ENCODE measurements around the gene ADAM10. TPM values are rescaled to one million over a fixed set of nuclear protein-coding genes. Genes with fewer than 3 reads are reported as not detected.
A peak's percentile ranks its signal among the peaks of the same experiment; 100 is the strongest.
"Not testable (repeated sequence)": the region's sequence is repeated elsewhere in the genome, so short reads cannot be mapped to it uniquely, and the experiment has no call there.

Gene ADAM10
- 100 to 1,000 TPM; 227 to 249 (median 243) TPM for polyA plus RNA-seq (ENCODE audit: insufficient read length in 3 of 3)
- long read RNA-seq, donor 1, full-length matches to known transcripts = 15 of 24 reads
- long read RNA-seq, donor 1, partial matches to known transcripts = 9 of 24 reads
- long read RNA-seq, donor 1, other reads (novel, unspliced or antisense) = 0 of 24 reads
- long read RNA-seq, donor 2, full-length matches to known transcripts = 16 of 26 reads
- long read RNA-seq, donor 2, partial matches to known transcripts = 10 of 26 reads
- long read RNA-seq, donor 2, other reads (novel, unspliced or antisense) = 0 of 26 reads
- long read RNA-seq, donor 3, full-length matches to known transcripts = 17 of 29 reads
- long read RNA-seq, donor 3, partial matches to known transcripts = 12 of 29 reads
- long read RNA-seq, donor 3, other reads (novel, unspliced or antisense) = 0 of 29 reads
- long read RNA-seq, donor 4, full-length matches to known transcripts = 18 of 23 reads
- long read RNA-seq, donor 4, partial matches to known transcripts = 5 of 23 reads
- long read RNA-seq, donor 4, other reads (novel, unspliced or antisense) = 0 of 23 reads
- long read RNA-seq, donor 5, full-length matches to known transcripts = 11 of 20 reads
- long read RNA-seq, donor 5, partial matches to known transcripts = 9 of 20 reads
- long read RNA-seq, donor 5, other reads (novel, unspliced or antisense) = 0 of 20 reads
- long read RNA-seq, donor 6, full-length matches to known transcripts = 16 of 36 reads
- long read RNA-seq, donor 6, partial matches to known transcripts = 20 of 36 reads
- long read RNA-seq, donor 6, other reads (novel, unspliced or antisense) = 0 of 36 reads
- long read RNA-seq, donor 7, full-length matches to known transcripts = 19 of 34 reads
- long read RNA-seq, donor 7, partial matches to known transcripts = 15 of 34 reads
- long read RNA-seq, donor 7, other reads (novel, unspliced or antisense) = 0 of 34 reads
- long read RNA-seq, donor 8, full-length matches to known transcripts = 6 of 6 reads
- long read RNA-seq, donor 8, partial matches to known transcripts = 0 of 6 reads
- long read RNA-seq, donor 8, other reads (novel, unspliced or antisense) = 0 of 6 reads
- long read RNA-seq, donor 9, full-length matches to known transcripts = 15 of 36 reads
- long read RNA-seq, donor 9, partial matches to known transcripts = 21 of 36 reads
- long read RNA-seq, donor 9, other reads (novel, unspliced or antisense) = 0 of 36 reads
- long read RNA-seq, donor 10, full-length matches to known transcripts = 13 of 29 reads
- long read RNA-seq, donor 10, partial matches to known transcripts = 16 of 29 reads
- long read RNA-seq, donor 10, other reads (novel, unspliced or antisense) = 0 of 29 reads
- long read RNA-seq, donor 11, full-length matches to known transcripts = 19 of 30 reads
- long read RNA-seq, donor 11, partial matches to known transcripts = 11 of 30 reads
- long read RNA-seq, donor 11, other reads (novel, unspliced or antisense) = 0 of 30 reads
- long read RNA-seq, donor 12, full-length matches to known transcripts = 22 of 29 reads
- long read RNA-seq, donor 12, partial matches to known transcripts = 7 of 29 reads
- long read RNA-seq, donor 12, other reads (novel, unspliced or antisense) = 0 of 29 reads
- long read RNA-seq, donor 13, full-length matches to known transcripts = 5 of 119 reads
- long read RNA-seq, donor 13, partial matches to known transcripts = 114 of 119 reads
- long read RNA-seq, donor 13, other reads (novel, unspliced or antisense) = 0 of 119 reads
- long read RNA-seq, donor 14 = 0 reads
- long read RNA-seq, donor 15 = 0 reads
- long read RNA-seq, donor 16, full-length matches to known transcripts = 17 of 30 reads
- long read RNA-seq, donor 16, partial matches to known transcripts = 13 of 30 reads
- long read RNA-seq, donor 16, other reads (novel, unspliced or antisense) = 0 of 30 reads

- peak; percentile 98 for DNase-seq
Observed at GRCh38 chr15:58749532-58750337, at the start of gene ADAM10. Gene ADAM10, minus strand, starts transcription at chr15:58749707. Its CDS starts 173 bp downstream, at chr15:58749534.

GRCh38 chr15:58797505-58797904 is 48.0 kb upstream of the ADAM10 start:
- DNase-seq = no peak

- DNase-seq = no peak
Observed at GRCh38 chr15:58795825-58796224, 46.3 kb upstream of the ADAM10 start.

GRCh38 chr15:58793862-58794261 is 44.4 kb upstream of the ADAM10 start:
- DNase-seq = peak; percentile 54

GRCh38 chr15:58788056-58788710 is 38.7 kb upstream of the ADAM10 start:
- DNase-seq = no peak

GRCh38 chr15:58785355-58785754 is 35.8 kb upstream of the ADAM10 start:
- DNase-seq = no peak

GRCh38 chr15:58779554-58779953 is 30.0 kb upstream of the ADAM10 start:
- no peak for DNase-seq

- DNase-seq = no peak
Observed at GRCh38 chr15:58777107-58777506, 27.6 kb upstream of the ADAM10 start.

- DNase-seq = no peak
Observed at GRCh38 chr15:58775402-58775801, 25.9 kb upstream of the ADAM10 start.

GRCh38 chr15:58773024-58773423 is 23.5 kb upstream of the ADAM10 start:
- DNase-seq = no peak

- no peak for DNase-seq
Observed at GRCh38 chr15:58771621-58772250, 22.2 kb upstream of the ADAM10 start.

GRCh38 chr15:58770857-58771620 is 21.5 kb upstream of the ADAM10 start, which contains the start of gene MINDY2:
Gene MINDY2, plus strand, starts transcription at chr15:58771302. Its CDS starts 94 bp downstream, at chr15:58771396.
- DNase-seq = peak; percentile 99

GRCh38 chr15:58770519-58770856 is 21.0 kb upstream of the ADAM10 start:
- no peak for DNase-seq

GRCh38 chr15:58768601-58769004 is 19.1 kb upstream of the ADAM10 start:
- not testable (repeated sequence) for DNase-seq

GRCh38 chr15:58766290-58766689 is 16.8 kb upstream of the ADAM10 start:
- no peak for DNase-seq

- no peak for DNase-seq
Observed at GRCh38 chr15:58764468-58764867, 15.0 kb upstream of the ADAM10 start.

- DNase-seq = no peak
Observed at GRCh38 chr15:58762731-58763130, 13.2 kb upstream of the ADAM10 start.

- no peak for DNase-seq
Observed at GRCh38 chr15:58762285-58762684, 12.8 kb upstream of the ADAM10 start.
